GM18858 (cell line): ENCODE results near the gene LRRC15.

Source experiments
- ATAC-seq: cut with Tn5 transposase; IDR thresholded peaks from one replicate; pipeline ENCODE4 v1.9.1; 2021; ENCODE audit not compliant: unreplicated experiment

The LRRC15 gene

GRCh38 chr3:194386066-194386465 is 16.5 kb upstream of the LRRC15 start:
- ATAC-seq = no peak

GRCh38 chr3:194384569-194385001 is 15.0 kb upstream of the LRRC15 start:
- ATAC-seq = no peak

- no peak for ATAC-seq
Measured at GRCh38 chr3:194384156-194384555, 14.6 kb upstream of the LRRC15 start.

- ATAC-seq = no peak
Measured at GRCh38 chr3:194383276-194383940, 13.9 kb upstream of the LRRC15 start.

GRCh38 chr3:194382892-194383223 is 13.3 kb upstream of the LRRC15 start:
- ATAC-seq = no peak

- ATAC-seq = no peak
Measured at GRCh38 chr3:194382196-194382891, 12.8 kb upstream of the LRRC15 start.

- no peak for ATAC-seq
Measured at GRCh38 chr3:194381460-194381875, 11.9 kb upstream of the LRRC15 start.

- no peak for ATAC-seq
Measured at GRCh38 chr3:194380326-194380725, 10.8 kb upstream of the LRRC15 start.

GRCh38 chr3:194379651-194380050 is 10.1 kb upstream of the LRRC15 start:
- ATAC-seq = no peak

- no peak for ATAC-seq
Measured at GRCh38 chr3:194379231-194379630, 9.7 kb upstream of the LRRC15 start.

- no peak for ATAC-seq
Measured at GRCh38 chr3:194377708-194378107, 8.2 kb upstream of the LRRC15 start.

GRCh38 chr3:194376241-194376560 is 6.7 kb upstream of the LRRC15 start:
- no peak for ATAC-seq

GRCh38 chr3:194375473-194376240 is 6.1 kb upstream of the LRRC15 start:
- ATAC-seq = no peak

GRCh38 chr3:194374935-194375334 is 5.4 kb upstream of the LRRC15 start:
- no peak for ATAC-seq

- no peak for ATAC-seq
Measured at GRCh38 chr3:194373899-194374298, 4.4 kb upstream of the LRRC15 start.

- no peak for ATAC-seq
Measured at GRCh38 chr3:194373028-194373427, 3.5 kb upstream of the LRRC15 start.

GRCh38 chr3:194370753-194371152 is 1.2 kb upstream of the LRRC15 start:
- ATAC-seq = no peak

- ATAC-seq = no peak
Measured at GRCh38 chr3:194368918-194369317, 625 bp downstream of the LRRC15 start.

GRCh38 chr3:194367992-194368841 is 1.3 kb downstream of the LRRC15 start:
- no peak for ATAC-seq

- no peak for ATAC-seq
Measured at GRCh38 chr3:194365978-194366490, 3.5 kb downstream of the LRRC15 start.

GRCh38 chr3:194365526-194365925 is 4.0 kb downstream of the LRRC15 start:
- no peak for ATAC-seq
